GM23248 (cell line): ENCODE measurements around the gene THBS2. TPM values are rescaled to one million over a fixed set of nuclear protein-coding genes. Genes with fewer than 3 reads are reported as not detected.

Source experiments
- DNase-seq: peaks from one replicate; pipeline ENCODE4 v3.0.0-alpha.2; 2015
- H2AFZ ChIP-seq: fragments of 200-600 bp; sonication (generic); 2 replicates; pipeline ENCODE4 v1.6.1; 2016; ENCODE audit warnings: antibody characterized with exemption
- H3F3A ChIP-seq: fragments of 200-600 bp; sonication (generic); 2 replicates; pipeline ENCODE4 v1.6.1; 2016; ENCODE audit warnings: mild to moderate bottlenecking, antibody characterized with exemption, mixed run types; ENCODE audit not compliant: insufficient read depth
- H3K27ac ChIP-seq: fragments of 200-600 bp; sonication (generic); 2 replicates; pipeline ENCODE4 v1.5.1; 2016; ENCODE audit warnings: mild to moderate bottlenecking
- H3K27me3 ChIP-seq: fragments of 200-600 bp; sonication (generic); replicated peaks from 2 replicates; pipeline ENCODE4 v1.6.1; 2016; ENCODE audit warnings: mild to moderate bottlenecking; ENCODE audit not compliant: insufficient read depth
- H3K36me3 ChIP-seq: fragments of 200-600 bp; sonication (generic); 2 replicates; pipeline ENCODE4 v1.6.1; 2016; ENCODE audit warnings: low read depth, mild to moderate bottlenecking
- H3K4me1 ChIP-seq: fragments of 200-600 bp; sonication (generic); 2 replicates; pipeline ENCODE4 v1.6.1; 2016; ENCODE audit warnings: mild to moderate bottlenecking; ENCODE audit not compliant: insufficient read depth
- H3K4me2 ChIP-seq: fragments of 200-600 bp; sonication (generic); one replicate; pipeline ENCODE4 v1.6.1; 2016; ENCODE audit warnings: mild to moderate bottlenecking; ENCODE audit not compliant: unreplicated experiment
- H3K4me3 ChIP-seq: fragments of 200-600 bp; sonication (generic); 2 replicates; pipeline ENCODE4 v1.5.1; 2016; ENCODE audit warnings: mild to moderate bottlenecking
- H3K79me2 ChIP-seq: fragments of 200-600 bp; sonication (generic); 2 replicates; pipeline ENCODE4 v1.6.1; 2016; ENCODE audit warnings: mild to moderate bottlenecking; ENCODE audit not compliant: insufficient read depth
- H3K9ac ChIP-seq: fragments of 200-600 bp; sonication (generic); 2 replicates; pipeline ENCODE4 v1.6.1; 2016; ENCODE audit warnings: mild to moderate bottlenecking
- H3K9me2 ChIP-seq: fragments of 200-600 bp; sonication (generic); 2 replicates; pipeline ENCODE4 v1.6.1; 2016; ENCODE audit warnings: mixed run types, mild to moderate bottlenecking, moderate library complexity; ENCODE audit not compliant: insufficient read depth
- H3K9me3 ChIP-seq: fragments of 200-600 bp; sonication (generic); one replicate; pipeline ENCODE4 v1.6.1; 2017; ENCODE audit warnings: low read depth
- H4K20me1 ChIP-seq: fragments of 200-600 bp; sonication (generic); 2 replicates; pipeline ENCODE4 v1.6.0; 2016; ENCODE audit not compliant: insufficient read depth
- EZH2 ChIP-seq: fragments of 200-600 bp; sonication (generic); IDR thresholded peaks from 2 replicates; pipeline ENCODE4 v1.6.1; 2018; ENCODE audit warnings: antibody characterized with exemption, mild to moderate bottlenecking; ENCODE audit not compliant: insufficient read depth, poor library complexity, severe bottlenecking
- EZH2phosphoT487 ChIP-seq: fragments of 200-600 bp; sonication (generic); IDR thresholded peaks from 2 replicates; pipeline ENCODE4 v1.6.1; 2018; ENCODE audit warnings: antibody characterized with exemption, moderate library complexity, mild to moderate bottlenecking, low read depth; ENCODE audit not compliant: insufficient read depth
- WGBS, 2 experiments: methylation state at CpG; one replicate each; pipeline ENCODE4 v1.1.6; 2015 to 2017; ENCODE audit warnings: low lambda C conversion rate in 2 of 2, low coverage in 1 of 2; ENCODE audit errors: missing lambda C conversion rate in 2 of 2; 5-methylcytosine and 5-hydroxymethylcytosine counted together
- in situ Hi-C: fragments of 300-500 bp; cut with MboI; formaldehyde crosslinking; loops from 2 replicates; pipeline ENCODE4 v1.15.0; 2020
- polyA plus RNA-seq: library from polyadenylated mRNA; unstranded; fragments of >200 nt; fragmentation: Nextera tagmentation; extraction: Ambion mirVana; gene quantifications from 2 replicates; pipeline ENCODE4 v1.2.1, GENCODE V29; 2016
- total RNA-seq: library from RNA; depleted of rRNA; stranded (reverse); fragments of >200 nt; shearing (Covaris generic); gene quantifications from 2 replicates; pipeline ENCODE4 v1.2.3, GENCODE V29; 2014

THBS2 gene
- total and polyA plus RNA-seq, 2 experiments from 2014 or later = 77.8 to 137 TPM

DNA sequence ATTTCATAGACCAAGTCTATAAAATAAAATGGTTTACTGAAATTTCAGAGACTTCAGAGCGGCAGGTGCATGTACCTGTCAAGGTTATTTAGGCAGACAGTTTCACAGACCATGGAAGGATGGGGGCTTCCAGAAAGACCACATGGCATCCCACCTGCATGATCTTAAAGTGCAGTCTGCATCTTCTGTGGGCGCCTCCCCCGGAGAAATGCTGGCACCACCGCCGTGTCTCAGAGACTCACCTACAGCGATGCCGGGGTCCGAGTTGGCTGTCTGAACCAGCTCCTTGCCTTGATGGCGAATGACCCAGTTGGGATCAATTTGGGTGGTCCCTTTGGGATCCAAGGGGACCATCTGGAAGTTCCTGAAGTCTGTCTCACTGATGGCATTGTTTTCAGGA lies 30.6 kb downstream of the THBS2 start:
- H3K36me3 ChIP-seq = peaks cover 47% of the 10 kb centered on the region
- no peak overlapping the region for H3K9ac ChIP-seq
- H4K20me1 ChIP-seq = no peaks in the 10 kb centered on the region
- TF ChIP-seq EZH2phosphoT487 (no peak), EZH2 (no peak)
- no peaks in the 10 kb centered on the region for H3K27me3 ChIP-seq
- H3K27ac ChIP-seq = no peak overlapping the region
- no peak overlapping the region for H3K4me3 ChIP-seq
- H3K9me2 ChIP-seq = no peaks in the 10 kb centered on the region
- H3K9me3 ChIP-seq = no peaks in the 10 kb centered on the region
- 94 to 98% methylated on average over 9 of the region's 9 CpGs for WGBS, 2 experiments
- peaks cover 16% of the 10 kb centered on the region; the same call in 1 of the 2 replicates for H3F3A ChIP-seq
- H3K4me2 ChIP-seq = no peak overlapping the region
- in situ Hi-C loops = loop anchor here (25.0 kb wide), 1 partner anchor 261 kb away; no protein-coding TSS in a partner anchor
- 0 out of 2 replicates have a peak, but pooled peaks cover 3% of the 10 kb centered on the region for H3K4me1 ChIP-seq
- DNase-seq = no peak
- H2AFZ ChIP-seq = no peak overlapping the region
- no peaks in the 10 kb centered on the region for H3K79me2 ChIP-seq

DNA sequence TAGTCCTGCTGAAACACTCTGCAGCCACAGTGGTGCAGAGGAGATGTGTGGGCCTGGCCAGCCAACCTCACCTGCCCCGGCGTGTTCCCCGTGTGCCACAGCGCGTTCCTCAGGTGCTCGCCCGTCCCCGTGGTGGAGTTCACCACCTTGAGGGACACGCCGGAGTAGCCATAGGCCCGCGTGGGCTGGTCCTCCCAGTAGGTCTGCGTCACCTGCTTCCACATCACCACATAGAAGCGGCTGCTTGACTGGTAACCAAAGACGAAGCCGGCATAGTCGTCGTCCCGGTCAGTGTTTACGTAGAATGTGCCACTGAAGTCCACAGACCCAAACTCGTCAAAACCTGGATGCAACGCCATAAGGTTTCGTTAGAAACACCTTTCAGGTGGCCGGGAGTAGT lies 31.5 kb downstream of the THBS2 start:
- Histone ChIP-seq H3K9ac (no peak overlapping the region), H3K9me3 (no peaks in the 10 kb centered on the region), H3K9me2 (no peaks in the 10 kb centered on the region), H3K4me1 (0 out of 2 replicates have a peak, but pooled peaks cover 3% of the 10 kb centered on the region), H3F3A (peaks cover 21% of the 10 kb centered on the region; the same call in 1 of the 2 replicates), H2AFZ (no peak overlapping the region), H3K4me3 (no peak overlapping the region), H3K79me2 (no peaks in the 10 kb centered on the region), H4K20me1 (no peaks in the 10 kb centered on the region), H3K27ac (no peak overlapping the region), H3K36me3 (peaks cover 52% of the 10 kb centered on the region), H3K27me3 (no peaks in the 10 kb centered on the region), H3K4me2 (no peak overlapping the region)
- DNase-seq = no peak
- TF ChIP-seq EZH2 (no peak), EZH2phosphoT487 (no peak)
- WGBS, 2 experiments = 96% methylated on average over 23 to 24 of the region's 24 CpGs
- in situ Hi-C loops = loop anchor here (25.0 kb wide), 1 partner anchor 260 kb away; no protein-coding TSS in a partner anchor

GRCh38 chr6:169221264-169221663 lies 32.4 kb downstream of the THBS2 start:
- in situ Hi-C loops = loop anchor here (25.0 kb wide), 1 partner anchor 259 kb away; no protein-coding TSS in a partner anchor
- peaks cover 3% of the 10 kb centered on the region; the same call in 1 of the 2 replicates for H3K4me1 ChIP-seq
- no peaks in the 10 kb centered on the region for H3K79me2 ChIP-seq
- WGBS, 2 experiments = 91 to 95% methylated on average over 7 of the region's 7 CpGs
- no peak overlapping the region for H3K4me2 ChIP-seq
- no peak overlapping the region for H3K4me3 ChIP-seq
- no peak overlapping the region for H3K9ac ChIP-seq
- H3K9me2 ChIP-seq = no peaks in the 10 kb centered on the region
- no peak overlapping the region for H3K27ac ChIP-seq
- H3K36me3 ChIP-seq = peaks cover 48% of the 10 kb centered on the region
- no peak overlapping the region for H2AFZ ChIP-seq
- no peaks in the 10 kb centered on the region for H3K9me3 ChIP-seq
- no peak for DNase-seq
- no peak for TF ChIP-seq EZH2
- no peak for TF ChIP-seq EZH2phosphoT487
- no peaks in the 10 kb centered on the region for H3K27me3 ChIP-seq
- H3F3A ChIP-seq = peaks cover 25% of the 10 kb centered on the region
- no peaks in the 10 kb centered on the region for H4K20me1 ChIP-seq

DNA sequence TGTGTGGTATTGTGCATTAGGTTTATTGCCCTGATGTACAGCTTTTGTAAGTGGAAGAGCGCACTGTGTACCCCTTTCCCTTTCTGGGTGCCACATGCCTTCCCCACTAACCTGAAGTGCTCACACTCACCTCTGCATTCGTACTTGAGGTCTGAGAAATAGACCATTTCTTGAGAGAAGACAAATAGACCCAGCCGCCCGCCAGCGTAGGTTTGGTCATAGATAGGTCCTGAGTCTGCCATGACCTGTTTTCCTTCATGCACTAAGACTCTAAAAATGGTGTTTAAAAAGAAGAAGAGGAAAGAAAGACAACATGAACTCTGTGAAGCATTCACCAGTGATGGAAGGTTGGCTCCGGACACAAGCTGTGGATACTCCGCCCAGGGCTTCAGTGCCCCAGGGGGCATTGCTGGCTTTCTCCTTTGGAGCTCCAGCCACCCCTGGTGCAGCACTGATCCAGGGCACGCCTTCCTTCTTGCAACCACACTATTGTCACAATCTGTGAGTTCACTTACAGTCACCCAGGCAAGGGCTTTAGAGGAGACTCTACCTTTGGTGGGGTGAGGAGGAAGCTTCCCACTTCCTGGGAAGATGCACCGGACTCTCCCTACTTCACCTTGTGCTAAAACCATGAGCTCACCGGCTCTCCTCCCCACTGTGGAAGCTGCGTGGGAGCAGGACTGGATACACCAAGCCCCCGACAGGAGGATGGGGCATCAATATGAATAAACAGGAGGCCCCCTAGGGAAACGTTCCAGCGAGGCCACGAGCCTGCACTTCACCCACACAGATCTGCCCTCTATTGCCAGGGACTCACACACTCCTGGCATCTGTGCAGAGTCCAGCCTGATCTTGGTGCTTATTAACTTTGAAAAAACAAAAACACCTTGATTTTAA lies 33.3 kb downstream of the THBS2 start:
- H3K79me2 ChIP-seq = no peaks in the 10 kb centered on the region
- WGBS, 2 experiments = 88 to 90% methylated on average over 15 of the region's 15 CpGs
- H3F3A ChIP-seq = peaks cover 31% of the 10 kb centered on the region
- H4K20me1 ChIP-seq = no peaks in the 10 kb centered on the region
- no peak for TF ChIP-seq EZH2phosphoT487
- TF ChIP-seq EZH2 = no peak
- H3K4me1 ChIP-seq = peaks cover 10% of the 10 kb centered on the region
- peaks cover 39% of the 10 kb centered on the region; the same call in 1 of the 2 replicates for H3K36me3 ChIP-seq
- H2AFZ ChIP-seq = no peak overlapping the region
- H3K27me3 ChIP-seq = no peaks in the 10 kb centered on the region
- in situ Hi-C loops = loop anchor here (25.0 kb wide), 1 partner anchor 258 kb away; no protein-coding TSS in a partner anchor
- H3K27ac ChIP-seq = no peak overlapping the region
- DNase-seq = no peak
- no peak overlapping the region for H3K4me2 ChIP-seq
- H3K9ac ChIP-seq = no peak overlapping the region
- H3K4me3 ChIP-seq = no peak overlapping the region
- no peaks in the 10 kb centered on the region for H3K9me2 ChIP-seq
- H3K9me3 ChIP-seq = no peaks in the 10 kb centered on the region
